SU-DHL-6 (cell line): Measurements from ENCODE around the gene SERINC3.

Source experiments
- H2AFZ ChIP-seq: fragments of 200-600 bp; sonication (generic); 2 replicates; pipeline ENCODE4 v1.6.1; 2014; ENCODE audit warnings: low read depth, mild to moderate bottlenecking, moderate library complexity, mixed read lengths, antibody characterized with exemption, low read length; ENCODE audit not compliant: severe bottlenecking
- H3F3A ChIP-seq: fragments of 200-600 bp; shearing (Covaris generic); 2 replicates; pipeline ENCODE4 v1.6.0; 2016; ENCODE audit warnings: antibody characterized with exemption, mild to moderate bottlenecking; ENCODE audit not compliant: insufficient read depth
- H3K27ac ChIP-seq: fragments of 200-600 bp; sonication (generic); 2 replicates; pipeline ENCODE4 v1.5.1; 2016; ENCODE audit warnings: low read depth, mild to moderate bottlenecking, low read length, moderate library complexity, mixed read lengths
- H3K27me3 ChIP-seq: fragments of 200-600 bp; sonication (generic), shearing (Covaris generic); 2 replicates; pipeline ENCODE4 v1.6.0; 2014; ENCODE audit warnings: mild to moderate bottlenecking, low read length
- H3K36me3 ChIP-seq: fragments of 200-600 bp; sonication (generic); 2 replicates; pipeline ENCODE4 v1.6.1; 2014; ENCODE audit warnings: mild to moderate bottlenecking, low read length, mixed read lengths
- H3K4me2 ChIP-seq: fragments of 300-600, 200-600 bp; shearing (Covaris generic), sonication (generic); 2 replicates; pipeline ENCODE4 v1.6.0; 2014; ENCODE audit warnings: low read length, low read depth, mild to moderate bottlenecking; ENCODE audit not compliant: poor library complexity, severe bottlenecking
- H3K4me3 ChIP-seq: fragments of 200-600 bp; sonication (generic); 2 replicates; pipeline ENCODE4 v1.5.1; 2014; ENCODE audit warnings: antibody characterized with exemption, low read length, mild to moderate bottlenecking, mixed read lengths; ENCODE audit not compliant: insufficient read depth, poor library complexity, severe bottlenecking
- H3K79me2 ChIP-seq: fragments of 200-600 bp; sonication (generic); 2 replicates; pipeline ENCODE4 v1.6.1; 2014; ENCODE audit warnings: mild to moderate bottlenecking, low read length, moderate library complexity; ENCODE audit not compliant: insufficient read depth
- H3K9ac ChIP-seq: fragments of 200-600 bp; sonication (generic); 2 replicates; pipeline ENCODE4 v1.7.0; 2014; ENCODE audit warnings: mild to moderate bottlenecking, low read length
- H3K9me2 ChIP-seq: fragments of 200-600 bp; sonication (generic); replicated peaks from 2 replicates; pipeline ENCODE4 v1.6.1; 2014; ENCODE audit warnings: low read length; ENCODE audit not compliant: insufficient read depth
- H3K9me3 ChIP-seq: fragments of 200-600 bp; sonication (generic); 2 replicates; pipeline ENCODE4 v1.6.1; 2014; ENCODE audit warnings: low read length, mixed read lengths; ENCODE audit not compliant: insufficient read depth
- H4K20me1 ChIP-seq: fragments of 200-600 bp; sonication (generic); 2 replicates; pipeline ENCODE4 v1.6.1; 2014; ENCODE audit warnings: low read depth, mild to moderate bottlenecking, antibody characterized with exemption, low read length, moderate library complexity, mixed read lengths
- CTCF ChIP-seq: fragments of 200-600 bp; sonication (generic); IDR thresholded peaks from one replicate; pipeline ENCODE4 v1.5.1; 2017; ENCODE audit warnings: antibody characterized with exemption, mild to moderate bottlenecking, low read length, moderate library complexity; ENCODE audit not compliant: insufficient read depth, poor library complexity, severe bottlenecking
- EZH2phosphoT487 ChIP-seq: fragments of 200-600 bp; sonication (generic), shearing (Covaris generic); conservative IDR thresholded peaks from 2 replicates; pipeline ENCODE4 v1.6.1; 2018; ENCODE audit warnings: mild to moderate bottlenecking, antibody characterized with exemption, low read length, moderate library complexity, mixed read lengths

The SERINC3 gene

GRCh38 chr20:44468044-44468782 lies 53.7 kb downstream of the SERINC3 start:
- Histone ChIP-seq H4K20me1 (no peaks in the 10 kb centered on the region), H3K27ac (no peak overlapping the region), H2AFZ (no peak overlapping the region), H3K9me2 (no peaks in the 10 kb centered on the region), H3K9ac (no peak overlapping the region), H3K36me3 (no peaks in the 10 kb centered on the region), H3K79me2 (no peaks in the 10 kb centered on the region), H3K4me2 (no peak overlapping the region), H3K4me3 (no peak overlapping the region), H3F3A (no peaks in the 10 kb centered on the region), H3K9me3 (no peaks in the 10 kb centered on the region), H3K27me3 (no peaks in the 10 kb centered on the region)
- TF ChIP-seq CTCF: no peak
- no peak for TF ChIP-seq EZH2phosphoT487

- TF ChIP-seq CTCF (no peak), EZH2phosphoT487 (no peak)
- no peaks in the 10 kb centered on the region for H3F3A ChIP-seq
- H3K4me2 ChIP-seq: no peak overlapping the region
- no peaks in the 10 kb centered on the region for H3K27me3 ChIP-seq
- H3K9me2 ChIP-seq: no peaks in the 10 kb centered on the region
- no peak overlapping the region for H3K9ac ChIP-seq
- no peak overlapping the region for H3K4me3 ChIP-seq
- H2AFZ ChIP-seq: no peak overlapping the region
- H4K20me1 ChIP-seq: no peaks in the 10 kb centered on the region
- H3K79me2 ChIP-seq: no peaks in the 10 kb centered on the region
- no peaks in the 10 kb centered on the region for H3K9me3 ChIP-seq
- no peak overlapping the region for H3K27ac ChIP-seq
- H3K36me3 ChIP-seq: no peaks in the 10 kb centered on the region
These were observed 54.5 kb downstream of the SERINC3 start for GRCh38 chr20:44467289-44467883.

GRCh38 chr20:44465001-44465560 lies 56.8 kb downstream of the SERINC3 start:
- no peak overlapping the region for H2AFZ ChIP-seq
- no peak for TF ChIP-seq EZH2phosphoT487
- TF ChIP-seq CTCF: no peak
- H3K9me3 ChIP-seq: no peaks in the 10 kb centered on the region
- no peak overlapping the region for H3K27ac ChIP-seq
- no peak overlapping the region for H3K4me3 ChIP-seq
- H3K36me3 ChIP-seq: no peaks in the 10 kb centered on the region
- no peaks in the 10 kb centered on the region for H4K20me1 ChIP-seq
- no peak overlapping the region for H3K4me2 ChIP-seq
- no peaks in the 10 kb centered on the region for H3K27me3 ChIP-seq
- H3K9ac ChIP-seq: no peak overlapping the region
- no peaks in the 10 kb centered on the region for H3F3A ChIP-seq
- no peaks in the 10 kb centered on the region for H3K79me2 ChIP-seq
- H3K9me2 ChIP-seq: no peaks in the 10 kb centered on the region
